Suppressor macrophage treated with lipopolysaccharide for 1 hour (primary cell): Measurements from ENCODE around the gene ZNF146.
"Not testable (repeated sequence)": the region's sequence is repeated elsewhere in the genome, so short reads cannot be mapped to it uniquely, and the experiment has no call there.

ENCODE experiments used
- DNase-seq, 3 donors: peaks; one replicate each; pipeline ENCODE4 v3.0.0-alpha.2; 2020 to 2022

The ZNF146 gene

GRCh38 chr19:36236304-36236945, 21.5 kb downstream of the ZNF146 start:
- no peak for DNase-seq

DNA sequence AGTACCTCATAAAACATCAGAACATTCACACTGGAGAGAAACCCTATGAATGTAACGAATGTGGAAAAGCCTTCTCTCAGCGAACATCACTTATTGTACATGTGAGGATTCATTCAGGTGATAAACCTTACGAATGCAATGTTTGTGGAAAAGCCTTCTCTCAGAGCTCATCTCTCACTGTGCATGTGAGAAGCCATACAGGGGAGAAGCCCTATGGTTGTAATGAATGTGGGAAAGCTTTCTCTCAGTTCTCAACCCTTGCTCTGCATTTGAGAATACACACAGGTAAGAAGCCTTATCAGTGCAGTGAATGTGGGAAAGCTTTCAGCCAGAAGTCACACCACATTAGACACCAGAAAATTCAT, 22.0 kb downstream of the ZNF146 start:
- no peak for DNase-seq

- no peak for DNase-seq
Measured at GRCh38 chr19:36244066-36244465, 29.2 kb downstream of the ZNF146 start.

DNA sequence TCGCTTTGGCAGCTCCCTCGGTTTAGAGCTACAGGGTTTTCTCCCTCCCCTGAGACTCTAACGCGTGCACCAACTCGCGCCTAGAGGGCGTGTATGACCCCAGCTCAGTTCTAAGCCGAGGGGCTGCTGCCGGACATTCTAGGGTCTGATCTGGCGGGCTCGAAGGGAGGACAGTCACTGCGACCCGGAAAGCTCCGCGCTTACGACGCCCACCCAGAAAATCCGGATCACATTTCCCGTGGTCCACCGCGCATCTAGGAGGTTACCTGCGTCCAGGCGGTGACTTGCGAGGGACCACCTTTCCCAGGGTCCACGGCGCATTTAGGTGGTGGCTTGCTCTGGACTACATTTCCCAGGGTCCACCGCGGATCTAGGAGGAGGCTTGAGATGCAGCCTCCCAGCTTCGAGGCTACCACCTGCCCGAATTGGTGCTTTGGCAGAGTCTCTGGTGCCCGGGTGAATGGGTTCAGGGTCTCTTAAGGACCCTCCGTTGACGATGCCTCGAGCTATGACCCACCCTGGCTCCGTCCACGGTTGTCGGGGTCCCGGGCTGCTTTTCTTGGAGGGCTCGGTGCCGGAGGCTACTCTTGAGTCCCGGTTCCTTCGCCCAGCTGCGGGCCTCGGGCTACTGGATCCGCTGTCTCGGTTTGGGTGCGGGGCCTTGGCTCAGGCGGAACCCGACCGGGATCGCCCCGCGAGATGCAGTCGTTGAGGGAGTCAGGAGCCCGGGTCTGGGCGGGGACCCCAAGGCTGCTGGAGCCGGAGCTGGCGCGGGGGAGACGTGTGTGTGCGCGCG, 30.5 kb downstream of the ZNF146 start:
- DNase-seq, result no peak

DNA sequence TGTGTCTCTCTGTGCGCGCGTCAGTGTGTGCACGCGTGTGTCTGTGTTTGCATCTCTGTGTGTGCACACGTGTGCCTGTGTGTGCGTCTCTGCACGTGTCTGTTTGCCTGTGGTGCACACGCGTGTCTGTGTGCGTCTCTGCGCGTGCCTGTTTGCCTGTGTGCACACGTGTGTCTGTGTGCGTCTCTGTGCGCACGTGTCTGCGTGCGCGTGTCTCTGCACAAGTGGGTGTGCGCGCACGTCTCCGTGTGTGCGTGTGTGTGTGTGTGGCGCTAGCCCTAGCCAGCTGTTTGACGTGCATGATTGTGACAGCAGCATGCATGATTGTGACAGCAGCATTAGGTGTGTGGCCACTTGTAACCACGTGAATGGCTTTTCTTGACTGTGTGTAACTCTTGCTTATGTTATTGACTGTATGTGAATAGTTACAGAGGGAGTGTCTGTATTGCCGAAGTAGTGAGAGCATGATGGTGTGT, 31.1 kb downstream of the ZNF146 start:
- no peak for DNase-seq

GRCh38 chr19:36252047-36252446, 37.1 kb downstream of the ZNF146 start:
- no peak for DNase-seq

DNA sequence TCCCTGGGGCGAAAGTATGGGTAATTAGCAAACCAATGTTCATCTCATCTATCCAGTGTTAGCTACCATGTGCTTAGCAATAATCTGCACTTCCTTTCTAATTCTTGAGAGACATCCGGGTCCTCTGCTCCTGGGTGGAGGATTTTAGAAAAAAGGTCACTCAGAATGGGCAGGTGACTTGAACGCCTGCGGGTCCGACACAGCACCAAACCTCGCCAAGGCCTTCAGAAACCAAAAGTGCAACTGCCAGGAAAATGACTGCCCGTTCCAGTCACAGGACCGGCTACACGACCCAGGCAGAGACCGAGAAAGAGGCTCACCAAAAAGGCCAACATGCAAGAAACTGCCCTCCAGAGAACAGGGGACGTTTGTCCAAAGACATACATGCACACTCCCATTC, 39.9 kb downstream of the ZNF146 start:
- DNase-seq, result no peak

DNA sequence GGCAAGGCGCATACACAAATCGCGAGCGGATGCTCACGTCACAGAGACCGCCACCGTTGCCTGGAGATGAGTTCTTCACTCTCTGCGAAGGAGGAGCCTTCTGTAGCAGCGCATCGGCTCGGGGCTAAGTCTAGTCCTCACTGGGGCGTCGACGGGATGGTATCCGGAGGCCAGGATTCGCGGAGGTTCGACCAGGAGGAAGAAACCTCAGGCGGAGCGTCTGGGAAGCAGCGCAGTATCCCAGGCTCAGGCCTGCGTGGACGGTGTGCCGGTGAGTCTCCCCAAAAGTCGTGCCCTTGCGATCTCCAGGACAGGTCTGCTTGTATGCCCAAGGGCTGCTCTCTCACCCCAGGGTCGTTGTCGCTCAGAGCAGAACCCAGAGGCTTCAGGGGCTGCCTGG, 40.4 kb downstream of the ZNF146 start:
- DNase-seq, result no peak

GRCh38 chr19:36256064-36256463, 41.2 kb downstream of the ZNF146 start:
- no peak for DNase-seq

DNA sequence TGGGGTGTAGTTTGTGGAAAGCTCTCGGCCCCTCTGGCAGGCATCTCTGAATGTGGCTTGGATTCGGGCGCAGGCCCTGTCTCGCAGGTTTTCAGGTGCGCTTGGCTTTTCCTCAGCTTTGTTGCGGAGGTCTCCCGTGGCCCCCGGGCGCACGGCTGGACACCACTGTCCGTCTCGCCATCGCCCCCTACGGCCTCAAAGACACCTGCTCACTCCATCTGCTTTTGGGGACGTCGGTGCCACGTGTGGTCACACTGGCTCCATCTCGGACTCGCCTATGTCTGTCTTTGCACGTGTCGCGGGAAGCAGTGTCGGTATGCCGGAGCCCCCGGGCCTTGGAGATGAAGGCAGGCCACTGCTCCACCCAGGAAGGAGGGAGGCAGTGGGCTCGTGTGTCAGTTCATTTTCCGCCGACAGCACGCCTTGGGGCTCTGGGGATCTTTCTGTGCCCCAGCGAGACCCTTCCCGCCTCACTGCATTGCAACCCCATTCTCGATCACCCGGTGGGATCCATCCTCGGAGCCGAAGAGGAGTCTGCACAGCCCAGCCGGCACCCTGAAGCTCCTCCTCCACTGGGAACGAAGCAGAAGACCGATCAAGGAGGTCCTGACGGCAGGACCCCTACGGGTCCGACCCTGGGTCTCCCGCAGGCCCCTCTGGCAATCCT, 42.1 kb downstream of the ZNF146 start:
- no peak for DNase-seq

DNA sequence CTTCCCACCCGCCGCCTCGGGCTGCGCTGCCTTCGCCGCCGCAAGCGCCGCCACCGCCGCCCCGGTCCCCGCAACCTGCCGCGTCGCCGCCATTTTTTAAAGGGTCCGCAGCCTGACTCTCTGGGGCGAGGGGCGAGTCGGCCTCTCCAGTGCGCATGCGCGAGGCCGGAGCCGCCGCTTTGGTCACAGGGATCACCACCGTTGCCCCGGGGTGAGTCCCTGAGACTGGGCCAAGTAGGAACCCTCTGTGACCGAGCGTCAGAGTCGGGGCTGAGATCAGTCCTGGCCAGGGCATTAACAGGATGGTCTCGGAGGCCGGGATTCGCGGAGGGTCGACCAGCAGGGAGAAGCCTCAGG, 42.6 kb downstream of the ZNF146 start:
- no peak for DNase-seq

DNA sequence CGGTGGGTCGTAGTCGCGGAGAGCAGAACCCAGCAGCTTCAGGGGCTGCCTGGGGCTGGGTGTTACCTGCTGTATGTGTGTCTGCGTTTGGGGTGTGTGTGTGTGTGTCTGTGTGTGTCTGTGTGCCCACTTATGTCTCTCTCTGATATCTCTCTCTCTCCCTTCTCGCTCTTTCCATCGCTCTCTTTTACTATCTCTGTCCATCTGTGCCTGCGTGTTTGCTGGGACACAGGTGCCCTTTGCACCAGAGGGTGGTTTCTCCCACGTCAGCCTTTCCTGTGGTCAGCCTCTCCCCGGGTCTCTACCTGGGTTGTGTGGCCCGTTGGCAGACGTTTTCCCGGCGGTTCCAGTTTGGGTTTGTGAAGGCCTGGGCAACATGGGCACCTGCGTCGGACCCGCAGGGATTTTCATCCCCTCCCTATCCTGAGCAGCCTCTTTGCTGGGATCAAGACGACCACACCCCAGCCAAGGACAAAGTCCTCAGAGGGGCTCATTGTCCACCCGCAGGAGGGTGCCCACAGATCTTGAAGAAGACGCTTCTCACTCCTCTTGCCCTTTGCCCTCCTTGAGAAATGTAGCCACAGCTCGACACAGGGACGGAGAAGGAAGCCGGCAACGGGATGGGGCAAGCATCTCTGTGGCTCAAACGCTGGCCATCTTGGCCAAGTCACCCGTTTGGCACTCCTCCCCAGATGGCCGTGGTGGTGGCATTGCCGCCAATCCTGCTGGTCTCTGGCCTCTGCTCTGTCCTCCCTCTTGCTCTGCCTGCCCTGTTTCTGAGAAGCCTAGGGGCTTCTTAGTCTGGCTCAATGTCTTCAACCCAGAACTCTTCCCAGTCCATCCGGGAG, 43.3 kb downstream of the ZNF146 start:
- DNase-seq, result no peak

DNA sequence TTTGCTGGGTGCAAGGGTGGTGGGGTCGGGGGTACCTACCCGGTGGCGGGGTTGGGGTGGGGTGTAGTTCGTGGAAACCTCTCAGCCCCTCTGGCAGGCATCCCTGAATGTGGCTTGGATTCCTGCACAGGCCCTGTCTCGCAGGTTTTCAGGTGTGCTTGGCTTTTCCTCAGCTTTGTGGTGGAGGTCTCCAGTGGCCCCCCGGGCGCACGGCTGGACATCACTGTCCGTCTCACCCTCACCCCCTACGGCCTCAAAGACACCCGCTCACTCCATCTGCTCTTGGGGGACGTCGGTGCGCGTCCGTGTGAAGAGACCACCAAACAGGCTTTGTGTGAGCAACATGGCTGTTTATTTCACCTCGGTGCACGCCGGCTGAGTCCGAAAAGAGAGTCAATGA, 44.3 kb downstream of the ZNF146 start:
- no peak for DNase-seq

DNA sequence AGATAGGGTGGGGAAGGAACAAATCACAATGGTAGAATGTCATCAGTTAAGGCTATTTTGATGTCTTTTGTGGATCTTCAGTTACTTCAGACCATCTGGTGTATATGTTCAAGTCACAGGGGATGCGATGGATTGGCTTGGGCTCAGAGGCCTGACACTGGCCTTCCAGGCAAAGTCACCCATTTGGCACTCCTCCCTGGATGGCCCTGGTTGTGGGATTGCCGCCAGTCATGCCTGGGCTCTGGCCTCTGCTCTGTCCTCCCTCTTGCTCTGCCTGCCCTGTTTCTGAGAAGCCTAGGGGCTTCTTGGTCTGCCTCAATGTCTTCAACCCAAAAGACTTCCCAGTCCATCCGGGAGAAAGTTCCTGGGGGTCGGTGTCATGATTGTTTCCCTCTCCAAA, 50.2 kb downstream of the ZNF146 start:
- no peak for DNase-seq

DNA sequence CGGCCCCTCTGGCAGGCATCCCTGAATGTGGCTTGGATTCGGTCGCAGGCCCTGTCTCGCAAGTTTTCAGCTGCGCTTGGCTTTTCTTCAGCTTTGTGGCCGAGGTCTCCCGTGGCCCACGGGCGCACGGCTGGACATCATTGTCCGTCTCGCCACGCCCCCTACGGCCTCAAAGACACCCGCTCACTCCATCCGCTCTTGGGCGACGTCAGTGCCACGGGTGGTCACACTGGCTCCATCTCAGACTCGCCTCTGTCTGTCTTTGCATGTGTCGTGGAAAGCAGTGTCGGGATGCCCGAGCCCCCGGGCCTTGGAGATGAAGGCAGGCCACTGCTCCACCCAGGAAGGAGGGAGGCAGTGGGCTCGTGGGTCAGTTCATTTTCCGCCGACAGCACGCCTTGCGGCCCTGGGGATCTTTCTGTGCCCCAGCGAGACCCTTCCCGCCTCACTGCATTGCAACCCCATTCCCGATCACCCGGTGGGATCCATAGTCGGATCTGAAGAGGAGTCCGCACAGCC, 51.0 kb downstream of the ZNF146 start:
- DNase-seq, result no peak

DNA sequence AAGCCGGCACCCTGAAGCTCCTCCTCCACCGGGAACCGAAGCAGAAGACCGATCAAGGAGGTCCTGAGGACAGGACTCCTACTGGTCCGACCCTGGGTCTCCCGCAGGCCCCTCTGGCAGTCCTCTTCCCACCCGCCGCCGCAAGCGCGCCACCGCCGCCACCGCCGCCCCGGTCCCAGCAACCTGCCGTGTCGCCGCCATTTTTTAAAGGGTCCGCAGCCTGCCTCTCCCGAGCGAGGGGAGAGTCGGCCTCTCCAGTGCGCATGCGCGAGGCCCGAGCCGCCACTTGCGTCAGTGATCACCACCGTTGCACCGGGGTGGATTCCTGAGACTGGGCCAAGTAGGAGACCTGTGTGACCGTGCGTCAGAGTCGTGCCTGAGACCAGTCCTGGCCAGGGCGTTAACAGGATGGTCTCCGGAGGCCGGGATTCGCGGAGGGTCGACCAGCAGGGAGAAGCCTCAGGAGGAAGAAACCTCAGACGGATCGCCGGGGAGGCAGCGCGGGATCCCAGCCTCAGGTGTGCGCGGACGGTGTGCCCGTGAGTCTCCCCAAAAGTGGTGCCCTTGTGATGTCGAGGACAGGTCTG, 51.6 kb downstream of the ZNF146 start:
- DNase-seq, result no peak

DNA sequence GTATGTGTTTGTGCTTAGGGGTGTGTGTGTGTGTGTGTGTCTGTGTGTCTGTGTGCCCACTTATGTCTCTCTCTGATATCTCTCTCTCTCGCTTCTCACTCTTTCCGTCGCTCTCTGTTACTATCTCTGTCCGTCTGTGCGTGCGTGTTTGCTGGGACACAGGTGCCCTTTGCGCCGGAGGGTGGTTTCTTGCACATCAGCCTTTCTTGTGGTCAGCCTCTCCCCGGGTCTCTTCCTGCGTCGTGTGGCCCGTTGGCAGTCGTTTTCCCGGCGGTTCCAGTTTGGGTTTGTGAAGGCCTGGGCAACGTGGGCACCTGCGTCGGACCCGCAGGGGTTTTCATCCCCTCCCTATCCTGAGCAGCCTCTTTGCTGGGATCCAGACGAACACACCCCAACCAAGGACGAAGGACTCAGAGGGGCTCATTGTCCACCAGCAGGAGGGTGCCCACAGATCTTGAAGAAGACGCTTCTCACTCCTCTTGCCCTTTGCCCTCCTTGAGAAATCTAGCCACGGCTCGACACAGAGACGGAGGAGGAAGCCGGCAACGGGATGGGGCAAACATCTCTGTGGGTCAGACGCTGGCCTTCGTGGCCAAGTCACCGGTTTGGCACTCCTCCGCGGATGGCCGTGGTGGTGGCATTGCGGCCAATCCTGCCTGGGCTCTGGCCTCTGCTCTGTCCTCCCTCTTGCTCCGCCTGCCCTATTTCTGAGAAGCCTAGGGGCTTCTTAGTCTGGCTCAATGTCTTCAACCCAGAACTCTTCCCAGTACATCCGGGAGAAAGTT, 52.3 kb downstream of the ZNF146 start:
- no peak for DNase-seq

DNA sequence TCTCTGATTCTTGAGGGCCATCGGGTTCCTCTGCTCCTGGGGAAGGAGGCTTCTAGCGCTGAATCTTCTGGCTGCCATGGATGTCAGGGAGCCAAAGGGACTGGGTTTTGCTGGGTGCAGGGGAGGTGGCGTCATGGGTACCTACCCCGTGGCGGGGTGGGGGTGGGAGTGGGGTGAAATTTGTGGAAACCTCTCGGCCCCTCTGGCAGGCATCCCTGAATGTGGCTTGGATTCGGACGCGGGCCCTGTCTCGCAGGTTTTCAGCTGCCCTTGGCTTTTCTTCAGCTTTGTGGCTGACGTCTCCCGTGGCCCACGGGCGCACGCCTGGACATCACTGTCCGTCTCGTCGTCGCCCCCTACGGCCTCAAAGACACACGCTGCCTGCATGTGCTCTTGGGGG, 53.2 kb downstream of the ZNF146 start:
- not testable (repeated sequence) for DNase-seq

- not testable (repeated sequence) for DNase-seq
Measured at GRCh38 chr19:36268591-36268990, 53.7 kb downstream of the ZNF146 start.

DNA sequence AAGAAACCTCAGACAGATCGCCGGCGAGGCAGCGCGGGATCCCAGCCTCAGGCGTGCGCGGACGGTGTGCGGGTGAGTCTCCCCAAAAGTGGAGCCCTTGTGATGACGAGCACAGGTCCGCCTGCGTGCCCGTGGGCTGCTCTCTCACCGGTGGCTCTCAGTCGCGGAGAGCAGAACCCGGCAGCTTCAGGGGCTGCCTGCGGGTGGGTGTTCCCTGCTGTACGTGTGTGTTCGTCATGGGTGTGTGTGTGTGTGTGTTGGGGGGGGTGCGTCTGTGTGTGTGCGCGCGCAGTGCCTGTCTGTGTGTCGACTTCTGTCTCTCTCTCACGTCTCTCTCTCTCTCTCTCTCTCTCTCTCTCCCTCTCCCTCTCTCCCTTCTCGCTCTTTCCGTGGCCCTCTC, 54.4 kb downstream of the ZNF146 start:
- DNase-seq, result not testable (repeated sequence)
